ENCODE data around the gene D2HGDH.
"Not testable (repeated sequence)": the region's sequence is repeated elsewhere in the genome, so short reads cannot be mapped to it uniquely, and the experiment has no call there.

The D2HGDH gene

GRCh38 chr2:241804326-241805229, 70.1 kb downstream of the D2HGDH start:
- no peak overlapping the region for H3K9ac ChIP-seq (ENCODE audit: low read length)

DNA sequence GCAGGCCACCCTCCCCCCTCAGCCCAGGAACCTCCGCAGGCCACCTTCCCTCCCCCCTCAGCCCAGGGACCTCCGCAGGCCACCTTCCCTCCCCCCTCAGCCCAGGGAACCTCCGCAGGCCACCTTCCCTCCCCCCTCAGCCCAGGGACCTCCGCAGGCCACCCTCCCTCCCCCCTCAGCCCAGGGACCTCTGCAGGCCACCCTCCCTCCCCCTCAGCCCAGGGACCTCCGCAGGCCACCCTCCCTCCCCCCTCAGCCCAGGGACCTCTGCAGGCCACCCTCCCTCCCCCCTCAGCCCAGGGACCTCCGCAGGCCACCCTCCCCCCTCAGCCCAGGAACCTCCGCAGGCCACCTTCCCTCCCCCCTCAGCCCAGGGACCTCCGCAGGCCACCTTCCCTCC, 71.8 kb downstream of the D2HGDH start:
- not testable (repeated sequence) for H3K27me3 ChIP-seq (ENCODE audit: control insufficient read depth, insufficient read depth, low read length); H3K4me3 ChIP-seq (ENCODE audit: low read length); H3K36me3 ChIP-seq (ENCODE audit: control insufficient read depth, insufficient read depth, low read length); H3K9ac ChIP-seq (ENCODE audit: low read length); H3K27ac ChIP-seq (ENCODE audit: low read depth, low read length); H3K4me1 ChIP-seq (ENCODE audit: control insufficient read depth, insufficient read depth, low read length)

More at GRCh38 chr2:241804326-241805229, 70.1 kb downstream of the D2HGDH start:
- Histone ChIP-seq H3K4me1 (ENCODE audit: control insufficient read depth, insufficient read depth, low read length) (peaks cover 3% of the 10 kb centered on the region), H3K27ac (ENCODE audit: low read depth, low read length) (no peak overlapping the region), H3K36me3 (ENCODE audit: control insufficient read depth, insufficient read depth, low read length) (no peaks in the 10 kb centered on the region), H3K4me3 (ENCODE audit: low read length) (peak overlapping the region; percentile 61), H3K27me3 (ENCODE audit: control insufficient read depth, insufficient read depth, low read length) (peaks cover 9% of the 10 kb centered on the region)

- no peak overlapping the region for H3K27ac ChIP-seq (ENCODE audit: low read depth, low read length)
- peaks cover 9% of the 10 kb centered on the region for H3K27me3 ChIP-seq (ENCODE audit: control insufficient read depth, insufficient read depth, low read length)
- H3K4me3 ChIP-seq (ENCODE audit: low read length): peak overlapping the region; percentile 21
- no peaks in the 10 kb centered on the region for H3K36me3 ChIP-seq (ENCODE audit: control insufficient read depth, insufficient read depth, low read length)
- H3K4me1 ChIP-seq (ENCODE audit: control insufficient read depth, insufficient read depth, low read length): peaks cover 3% of the 10 kb centered on the region
- H3K9ac ChIP-seq (ENCODE audit: low read length): no peak overlapping the region
Observed at GRCh38 chr2:241808051-241808720, 73.8 kb downstream of the D2HGDH start.

GRCh38 chr2:241808721-241809382, 74.4 kb downstream of the D2HGDH start, which contains the start of gene NEU4:
Gene NEU4 (plus strand): TSS chr2:241809193. CDS start chr2:241814485, 5,292 bp downstream.
- peaks cover 3% of the 10 kb centered on the region for H3K4me1 ChIP-seq (ENCODE audit: control insufficient read depth, insufficient read depth, low read length)
- peak within 1 kb of the TSS; percentile 21 for H3K4me3 ChIP-seq (ENCODE audit: low read length)
- H3K27ac ChIP-seq (ENCODE audit: low read depth, low read length): no peak within 1 kb of the TSS
- H3K27me3 ChIP-seq (ENCODE audit: control insufficient read depth, insufficient read depth, low read length): peaks cover 9% of the 10 kb centered on the region
- no peak within 1 kb of the TSS for H3K9ac ChIP-seq (ENCODE audit: low read length)
- no peaks in the 10 kb centered on the region for H3K36me3 ChIP-seq (ENCODE audit: control insufficient read depth, insufficient read depth, low read length)

- Histone ChIP-seq H3K9ac (ENCODE audit: low read length) (no peak overlapping the region), H3K4me3 (ENCODE audit: low read length) (peak overlapping the region; percentile 20), H3K4me1 (ENCODE audit: control insufficient read depth, insufficient read depth, low read length) (peaks cover 3% of the 10 kb centered on the region), H3K36me3 (ENCODE audit: control insufficient read depth, insufficient read depth, low read length) (no peaks in the 10 kb centered on the region), H3K27me3 (ENCODE audit: control insufficient read depth, insufficient read depth, low read length) (peaks cover 3% of the 10 kb centered on the region), H3K27ac (ENCODE audit: low read depth, low read length) (no peak overlapping the region)
Observed at GRCh38 chr2:241809383-241810306, 75.2 kb downstream of the D2HGDH start.

DNA sequence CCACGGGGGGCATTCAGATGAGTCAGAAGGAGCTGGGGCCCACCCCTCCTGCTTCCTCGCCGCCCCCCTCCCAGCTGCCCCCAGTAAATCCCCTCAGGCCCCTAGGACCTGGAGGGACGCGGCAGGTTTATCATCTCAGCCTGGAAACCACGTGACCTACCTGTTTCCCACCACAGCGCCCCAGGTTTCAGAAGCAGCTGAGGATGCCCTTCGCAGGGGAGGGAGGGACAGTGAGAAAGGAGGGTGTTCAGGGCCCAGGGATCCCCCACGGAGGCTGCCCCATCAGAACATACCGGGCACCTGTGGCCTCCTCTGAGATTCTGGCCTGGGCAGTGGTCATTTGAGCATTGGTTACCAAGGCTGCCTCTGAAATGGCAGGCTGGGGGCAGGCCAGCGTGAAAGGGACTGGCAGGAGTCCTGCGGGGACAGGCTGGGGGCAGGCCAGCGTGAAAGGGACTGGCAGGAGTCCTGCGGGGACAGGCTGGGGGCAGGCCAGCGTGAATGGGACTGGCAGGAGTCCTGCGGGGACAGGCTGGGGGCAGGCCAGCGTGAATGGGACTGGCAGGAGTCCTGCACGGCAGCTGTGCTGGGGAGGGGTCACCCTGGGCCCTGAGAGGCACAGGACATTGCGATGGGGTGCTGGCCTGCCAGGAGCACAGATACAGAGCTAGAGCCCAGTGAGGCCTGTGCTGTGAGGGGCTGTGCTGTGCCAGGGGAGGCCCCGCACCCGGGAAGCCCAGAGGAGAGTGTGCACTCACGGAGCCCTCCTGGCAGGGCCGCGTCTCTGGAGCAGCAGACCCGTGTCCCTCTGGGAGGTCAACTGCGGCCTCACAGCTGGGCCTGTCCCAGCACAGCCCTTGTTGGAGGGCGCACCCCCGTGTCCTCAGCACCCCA, 76.1 kb downstream of the D2HGDH start:
- no peak overlapping the region for H3K27ac ChIP-seq (ENCODE audit: low read depth, low read length)
- H3K4me3 ChIP-seq (ENCODE audit: low read length): no peak overlapping the region
- no peaks in the 10 kb centered on the region for H3K4me1 ChIP-seq (ENCODE audit: control insufficient read depth, insufficient read depth, low read length)
- no peaks in the 10 kb centered on the region for H3K36me3 ChIP-seq (ENCODE audit: control insufficient read depth, insufficient read depth, low read length)
- H3K9ac ChIP-seq (ENCODE audit: low read length): no peak overlapping the region
- no peaks in the 10 kb centered on the region for H3K27me3 ChIP-seq (ENCODE audit: control insufficient read depth, insufficient read depth, low read length)

DNA sequence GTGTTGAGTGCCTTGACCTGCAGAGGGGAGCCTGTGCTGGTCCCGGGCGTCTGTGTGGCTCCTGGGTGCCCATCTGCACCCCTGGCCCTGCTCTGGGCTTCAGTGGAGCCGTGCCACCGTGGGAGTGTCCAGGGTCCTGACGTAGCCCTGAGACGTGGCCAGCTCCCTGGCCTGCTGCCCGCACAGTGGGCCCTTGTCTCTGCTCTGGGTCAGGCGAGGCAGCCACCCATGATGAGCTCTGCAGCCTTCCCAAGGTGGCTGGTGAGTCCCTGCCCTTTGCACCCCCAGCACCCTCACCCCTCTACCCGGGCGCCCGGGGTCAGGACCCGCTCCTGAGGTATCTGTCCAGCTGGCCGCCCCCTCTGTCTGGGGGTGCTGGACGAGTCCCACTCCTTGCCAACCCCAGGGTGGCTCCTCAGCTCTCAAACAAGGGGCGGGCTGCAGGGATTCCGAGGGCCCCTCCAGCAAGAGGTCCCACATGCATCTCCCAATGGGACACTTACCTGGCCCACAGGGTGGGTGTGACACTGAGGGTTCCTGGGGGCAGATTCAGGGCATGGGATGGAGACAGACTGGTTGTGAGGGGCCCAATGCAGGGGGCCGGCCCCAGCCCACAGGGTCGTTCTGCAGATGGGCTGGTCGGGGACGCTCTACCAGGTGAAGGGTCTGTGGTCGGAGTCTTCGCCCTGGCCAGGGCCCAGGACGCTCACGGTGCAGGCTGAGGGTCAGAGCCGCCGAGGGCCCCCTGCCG, 76.9 kb downstream of the D2HGDH start:
- no peaks in the 10 kb centered on the region for H3K4me1 ChIP-seq (ENCODE audit: control insufficient read depth, insufficient read depth, low read length)
- H3K27me3 ChIP-seq (ENCODE audit: control insufficient read depth, insufficient read depth, low read length): peaks cover 3% of the 10 kb centered on the region
- no peak overlapping the region for H3K9ac ChIP-seq (ENCODE audit: low read length)
- no peaks in the 10 kb centered on the region for H3K36me3 ChIP-seq (ENCODE audit: control insufficient read depth, insufficient read depth, low read length)
- no peak overlapping the region for H3K27ac ChIP-seq (ENCODE audit: low read depth, low read length)
- H3K4me3 ChIP-seq (ENCODE audit: low read length): no peak overlapping the region

DNA sequence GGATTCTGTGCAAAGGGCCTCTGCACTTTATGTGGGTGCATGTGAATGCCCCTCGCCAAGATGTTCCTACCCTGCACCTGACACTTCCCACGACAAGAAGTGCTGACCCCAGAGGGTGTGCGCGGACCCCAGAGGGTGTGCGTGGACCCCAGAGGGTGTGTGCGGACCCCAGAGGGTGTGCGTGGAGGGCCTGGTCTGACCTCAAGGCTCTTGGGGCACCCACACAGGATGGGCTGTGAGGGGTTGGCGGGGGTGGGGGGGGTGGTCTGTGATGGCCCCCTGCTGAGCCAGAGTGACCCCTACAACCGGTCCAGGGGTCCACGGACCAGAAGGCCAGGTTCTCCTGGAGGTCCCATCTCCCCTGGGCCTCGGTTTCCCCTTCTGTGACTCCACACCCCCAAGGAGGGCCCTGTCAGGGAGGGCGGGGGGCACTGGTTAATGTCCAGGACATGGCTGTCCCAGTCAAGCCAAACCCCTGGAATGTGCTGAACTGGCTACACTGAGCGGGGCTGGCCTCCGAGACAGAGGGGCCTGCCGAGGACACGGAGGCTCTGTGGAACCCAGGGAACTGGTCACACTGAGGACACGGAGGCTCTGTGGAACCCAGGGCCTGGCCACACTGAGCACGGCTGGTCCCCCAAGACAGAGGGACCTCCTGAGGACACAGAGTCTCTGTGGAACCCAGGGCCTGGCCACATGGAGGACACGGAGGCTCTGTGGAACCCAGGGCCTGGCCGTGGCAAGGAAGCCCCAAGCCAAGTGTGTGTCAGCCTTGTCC, 77.7 kb downstream of the D2HGDH start:
- Histone ChIP-seq H3K27me3 (ENCODE audit: control insufficient read depth, insufficient read depth, low read length) (peaks cover 3% of the 10 kb centered on the region), H3K4me1 (ENCODE audit: control insufficient read depth, insufficient read depth, low read length) (no peaks in the 10 kb centered on the region), H3K4me3 (ENCODE audit: low read length) (no peak overlapping the region), H3K9ac (ENCODE audit: low read length) (no peak overlapping the region), H3K36me3 (ENCODE audit: control insufficient read depth, insufficient read depth, low read length) (no peaks in the 10 kb centered on the region), H3K27ac (ENCODE audit: low read depth, low read length) (no peak overlapping the region)

GRCh38 chr2:241812730-241813643, 78.6 kb downstream of the D2HGDH start:
- Histone ChIP-seq H3K9ac (ENCODE audit: low read length) (no peak overlapping the region), H3K4me1 (ENCODE audit: control insufficient read depth, insufficient read depth, low read length) (no peaks in the 10 kb centered on the region), H3K27me3 (ENCODE audit: control insufficient read depth, insufficient read depth, low read length) (peaks cover 3% of the 10 kb centered on the region), H3K36me3 (ENCODE audit: control insufficient read depth, insufficient read depth, low read length) (no peaks in the 10 kb centered on the region), H3K4me3 (ENCODE audit: low read length) (no peak overlapping the region), H3K27ac (ENCODE audit: low read depth, low read length) (no peak overlapping the region)

All from rectal smooth muscle tissue (tissue), 1 donor.